Measurements from ENCODE around the gene SLC2A10. TPM values are rescaled to one million over a fixed set of nuclear protein-coding genes. Genes with fewer than 3 reads are reported as not detected.

Gene SLC2A10
- total and polyA plus RNA-seq, 10 of the 15 experiments (the other 5 are each of a cell fraction or from before 2014, with no cell fraction given), result not detected

GRCh38 chr20:46677608-46678007 lies 31.8 kb upstream of the SLC2A10 start (continued):
- no peak for TF ChIP-seq RELB (IDR thresholded peaks at IDR 0.05; ENCODE audit: low read depth)
- TF ChIP-seq TCF12 (IDR thresholded peaks at IDR 0.05; ENCODE audit: low read depth, low read length), result no peak
- TF ChIP-seq MYB (IDR thresholded peaks at IDR 0.05; ENCODE audit: borderline replicate concordance, low read depth, low read length), result no peak

GRCh38 chr20:46678516-46678915 lies 30.9 kb upstream of the SLC2A10 start:
- BruUV-seq (replicated peaks), result no TSS peak
- H3K4me2 ChIP-seq (ENCODE audit: control insufficient read depth, insufficient read depth), result no peak overlapping the region
- FAIRE-seq, result no peak
- H3K36me3 ChIP-seq (ENCODE audit: control insufficient read depth in 2 of 2, insufficient read depth in 2 of 2, low read length in 1 of 2), result no peaks in the 10 kb centered on the region
- no peak for ATAC-seq
- POLR2A ChIA-PET, result no interaction called here
- no peak overlapping the region for H2AFZ ChIP-seq (ENCODE audit: control insufficient read depth, low read depth, low read length)
- peaks cover 3% of the 10 kb centered on the region for H3K4me1 ChIP-seq (ENCODE audit: control insufficient read depth, insufficient read depth, low read length)
- RAD21 ChIA-PET (ENCODE audit: unreplicated experiment), result no interaction called here
- DNase-seq (ENCODE audit: low read depth, low spot score), result no peak
- H4K20me1 ChIP-seq (ENCODE audit: control insufficient read depth, insufficient read depth), result peaks cover 3% of the 10 kb centered on the region; the same call in 1 of the 2 replicates
- CTCF ChIA-PET, result interaction anchor here (0.7 to 1.0 kb wide), 2 partner anchors 17 to 119 kb away, joined by 3 to 4 read pairs; no protein-coding TSS in a partner anchor
- H3K9me3 ChIP-seq (replicated peaks; ENCODE audit: control insufficient read depth, insufficient read depth, low read length), result no peaks in the 10 kb centered on the region
- H3K4me3 ChIP-seq, result no peak overlapping the region
- in situ Hi-C loops (cut with MboI) (no loop called here), intact Hi-C loops (cut with micrococcal nuclease; ENCODE audit: unreplicated experiment) (no loop called here)
- no peak overlapping the region for H3K27ac ChIP-seq (ENCODE audit: control insufficient read depth, insufficient read depth)
- SMC1A ChIA-PET (ENCODE audit: uncharacterized antibody, unreplicated experiment), result interaction anchor here (5.3 kb wide), 1 partner anchor 157 kb away, joined by 43 read pairs; no protein-coding TSS in a partner anchor
- no peak overlapping the region for H3K9ac ChIP-seq (ENCODE audit: control insufficient read depth, insufficient read depth, low read length)
- H3K27me3 ChIP-seq (replicated peaks in 1 of 2; ENCODE audit: control insufficient read depth in 2 of 2, insufficient read depth in 2 of 2, low read length in 1 of 2), result no peaks in the 10 kb centered on the region
- 84% methylated on average over 4 of the region's 4 CpGs for WGBS (ENCODE audit: insufficient coverage, insufficient replicate concordance, low lambda C conversion rate, missing lambda C conversion rate)
- no peaks in the 10 kb centered on the region for H3K79me2 ChIP-seq (ENCODE audit: control insufficient read depth, insufficient read depth, low read length)
- TF ChIP-seq ZSCAN29 (IDR thresholded peaks at IDR 0.05) (no peak), TARDBP (IDR thresholded peaks at IDR 0.05; ENCODE audit: borderline replicate concordance) (no peak), CHD2 (IDR thresholded peaks at IDR 0.05; ENCODE audit: borderline replicate concordance, low read depth, low read length) (no peak), SMC3 (IDR thresholded peaks at IDR 0.05; ENCODE audit: borderline replicate concordance, low read length) (no peak), ZNF622 (IDR thresholded peaks at IDR 0.05) (no peak), ZNF274 (IDR thresholded peaks at IDR 0.05; ENCODE audit: insufficient read depth, insufficient read length) (no peak), EP300 (IDR thresholded peaks at IDR 0.05; ENCODE audit: borderline replicate concordance in 1 of 2, control insufficient read depth in 1 of 2, low read depth in 2 of 2, low read length in 2 of 2) (no peak), ZNF217 (IDR thresholded peaks at IDR 0.05) (no peak)
- TF ChIP-seq, protein P1, sequence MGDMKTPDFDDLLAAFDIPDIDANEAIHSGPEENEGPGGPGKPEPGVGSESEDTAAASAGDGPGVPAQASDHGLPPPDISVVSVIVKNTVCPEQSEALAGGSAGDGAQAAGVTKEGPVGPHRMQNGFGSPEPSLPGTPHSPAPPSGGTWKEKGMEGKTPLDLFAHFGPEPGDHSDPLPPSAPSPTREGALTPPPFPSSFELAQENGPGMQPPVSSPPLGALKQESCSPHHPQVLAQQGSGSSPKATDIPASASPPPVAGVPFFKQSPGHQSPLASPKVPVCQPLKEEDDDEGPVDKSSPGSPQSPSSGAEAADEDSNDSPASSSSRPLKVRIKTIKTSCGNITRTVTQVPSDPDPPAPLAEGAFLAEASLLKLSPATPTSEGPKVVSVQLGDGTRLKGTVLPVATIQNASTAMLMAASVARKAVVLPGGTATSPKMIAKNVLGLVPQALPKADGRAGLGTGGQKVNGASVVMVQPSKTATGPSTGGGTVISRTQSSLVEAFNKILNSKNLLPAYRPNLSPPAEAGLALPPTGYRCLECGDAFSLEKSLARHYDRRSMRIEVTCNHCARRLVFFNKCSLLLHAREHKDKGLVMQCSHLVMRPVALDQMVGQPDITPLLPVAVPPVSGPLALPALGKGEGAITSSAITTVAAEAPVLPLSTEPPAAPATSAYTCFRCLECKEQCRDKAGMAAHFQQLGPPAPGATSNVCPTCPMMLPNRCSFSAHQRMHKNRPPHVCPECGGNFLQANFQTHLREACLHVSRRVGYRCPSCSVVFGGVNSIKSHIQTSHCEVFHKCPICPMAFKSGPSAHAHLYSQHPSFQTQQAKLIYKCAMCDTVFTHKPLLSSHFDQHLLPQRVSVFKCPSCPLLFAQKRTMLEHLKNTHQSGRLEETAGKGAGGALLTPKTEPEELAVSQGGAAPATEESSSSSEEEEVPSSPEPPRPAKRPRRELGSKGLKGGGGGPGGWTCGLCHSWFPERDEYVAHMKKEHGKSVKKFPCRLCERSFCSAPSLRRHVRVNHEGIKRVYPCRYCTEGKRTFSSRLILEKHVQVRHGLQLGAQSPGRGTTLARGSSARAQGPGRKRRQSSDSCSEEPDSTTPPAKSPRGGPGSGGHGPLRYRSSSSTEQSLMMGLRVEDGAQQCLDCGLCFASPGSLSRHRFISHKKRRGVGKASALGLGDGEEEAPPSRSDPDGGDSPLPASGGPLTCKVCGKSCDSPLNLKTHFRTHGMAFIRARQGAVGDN (IDR thresholded peaks at IDR 0.05), result no peak
- TF ChIP-seq, protein P2, sequence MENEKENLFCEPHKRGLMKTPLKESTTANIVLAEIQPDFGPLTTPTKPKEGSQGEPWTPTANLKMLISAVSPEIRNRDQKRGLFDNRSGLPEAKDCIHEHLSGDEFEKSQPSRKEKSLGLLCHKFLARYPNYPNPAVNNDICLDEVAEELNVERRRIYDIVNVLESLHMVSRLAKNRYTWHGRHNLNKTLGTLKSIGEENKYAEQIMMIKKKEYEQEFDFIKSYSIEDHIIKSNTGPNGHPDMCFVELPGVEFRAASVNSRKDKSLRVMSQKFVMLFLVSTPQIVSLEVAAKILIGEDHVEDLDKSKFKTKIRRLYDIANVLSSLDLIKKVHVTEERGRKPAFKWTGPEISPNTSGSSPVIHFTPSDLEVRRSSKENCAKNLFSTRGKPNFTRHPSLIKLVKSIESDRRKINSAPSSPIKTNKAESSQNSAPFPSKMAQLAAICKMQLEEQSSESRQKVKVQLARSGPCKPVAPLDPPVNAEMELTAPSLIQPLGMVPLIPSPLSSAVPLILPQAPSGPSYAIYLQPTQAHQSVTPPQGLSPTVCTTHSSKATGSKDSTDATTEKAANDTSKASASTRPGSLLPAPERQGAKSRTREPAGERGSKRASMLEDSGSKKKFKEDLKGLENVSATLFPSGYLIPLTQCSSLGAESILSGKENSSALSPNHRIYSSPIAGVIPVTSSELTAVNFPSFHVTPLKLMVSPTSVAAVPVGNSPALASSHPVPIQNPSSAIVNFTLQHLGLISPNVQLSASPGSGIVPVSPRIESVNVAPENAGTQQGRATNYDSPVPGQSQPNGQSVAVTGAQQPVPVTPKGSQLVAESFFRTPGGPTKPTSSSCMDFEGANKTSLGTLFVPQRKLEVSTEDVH (IDR thresholded peaks at IDR 0.05; ENCODE audit: low read depth, partially characterized antibody), result no peak

Data from GM12878 (cell line).